ENCODE measurements around the gene PPFIA4. TPM values are rescaled to one million over a fixed set of nuclear protein-coding genes. Genes with fewer than 3 reads are reported as not detected.

Gene PPFIA4
- total RNA-seq, 1 donor from 2014 or later = 9.1 TPM

- Histone ChIP-seq H3K4me2 (ENCODE audit: low read length) (no peak overlapping the region), H3K27ac (ENCODE audit: low read depth, low read length) (no peak overlapping the region), H4K20me1 (ENCODE audit: insufficient read depth, low read length) (no peaks in the 10 kb centered on the region), H3K4me3 (ENCODE audit: insufficient read depth, low read depth, low read length) (no peak overlapping the region), H3K36me3 (ENCODE audit: insufficient read depth, low read length) (no peaks in the 10 kb centered on the region), H3K27me3 (ENCODE audit: insufficient read depth, low read length) (peaks cover 52% of the 10 kb centered on the region), H2AFZ (ENCODE audit: low read depth, low read length) (no peak overlapping the region), H3K79me2 (ENCODE audit: insufficient read depth, low read length) (no peaks in the 10 kb centered on the region), H3K9me3 (ENCODE audit: insufficient read depth, low read depth, low read length) (no peaks in the 10 kb centered on the region), H3K9ac (ENCODE audit: low read length) (no peak overlapping the region), H3K4me1 (ENCODE audit: insufficient read depth, low read length) (no peaks in the 10 kb centered on the region)
- Mint-ChIP-seq H3K36me3 (ENCODE audit: low read depth, unreplicated experiment) (no peaks in the 10 kb centered on the region), H3K4me1 (ENCODE audit: low read depth, unreplicated experiment) (no peaks in the 10 kb centered on the region), H3K27ac (ENCODE audit: unreplicated experiment) (no peak overlapping the region), H3K9me3 (ENCODE audit: unreplicated experiment) (peaks cover 1% of the 10 kb centered on the region), H3K27me3 (ENCODE audit: low read depth, unreplicated experiment) (peaks cover 55% of the 10 kb centered on the region), H3K4me3 (ENCODE audit: unreplicated experiment) (no peak overlapping the region)
- TF ChIP-seq CTCF (IDR thresholded peaks at IDR 0.05; ENCODE audit: insufficient read depth, low read depth, low read length) (no peak), EZH2 (IDR thresholded peaks at IDR 0.05; ENCODE audit: insufficient read depth, low read length) (no peak)
- FAIRE-seq (no peak), DNase-seq (ENCODE audit: low read depth) (no peak)
These were observed 90.0 kb downstream of the PPFIA4 start for GRCh38 chr1:203116091-203116820.

GRCh38 chr1:203117611-203118575 lies 91.6 kb downstream of the PPFIA4 start:
- Mint-ChIP-seq H3K27ac (ENCODE audit: unreplicated experiment) (no peak overlapping the region), H3K4me1 (ENCODE audit: low read depth, unreplicated experiment) (no peaks in the 10 kb centered on the region), H3K9me3 (ENCODE audit: unreplicated experiment) (peaks cover 1% of the 10 kb centered on the region), H3K27me3 (ENCODE audit: low read depth, unreplicated experiment) (peaks cover 71% of the 10 kb centered on the region), H3K36me3 (ENCODE audit: low read depth, unreplicated experiment) (no peaks in the 10 kb centered on the region), H3K4me3 (ENCODE audit: unreplicated experiment) (no peak overlapping the region)
- no peak for FAIRE-seq
- Histone ChIP-seq H3K4me2 (ENCODE audit: low read length) (no peak overlapping the region), H3K27me3 (ENCODE audit: insufficient read depth, low read length) (peaks cover 43% of the 10 kb centered on the region), H3K9me3 (ENCODE audit: insufficient read depth, low read depth, low read length) (no peaks in the 10 kb centered on the region), H4K20me1 (ENCODE audit: insufficient read depth, low read length) (no peaks in the 10 kb centered on the region), H3K4me1 (ENCODE audit: insufficient read depth, low read length) (no peaks in the 10 kb centered on the region), H2AFZ (ENCODE audit: low read depth, low read length) (peak overlapping the region; percentile 3), H3K9ac (ENCODE audit: low read length) (no peak overlapping the region), H3K4me3 (ENCODE audit: insufficient read depth, low read depth, low read length) (no peak overlapping the region), H3K27ac (ENCODE audit: low read depth, low read length) (no peak overlapping the region), H3K79me2 (ENCODE audit: insufficient read depth, low read length) (no peaks in the 10 kb centered on the region), H3K36me3 (ENCODE audit: insufficient read depth, low read length) (no peaks in the 10 kb centered on the region)
- DNase-seq (ENCODE audit: low read depth) = peak; percentile 20
- no peak for TF ChIP-seq EZH2 (IDR thresholded peaks at IDR 0.05; ENCODE audit: insufficient read depth, low read length)
- TF ChIP-seq CTCF (IDR thresholded peaks at IDR 0.05; ENCODE audit: insufficient read depth, low read depth, low read length) = peak; percentile 45
